ENCODE results near the gene ASB18. TPM values are rescaled to one million over a fixed set of nuclear protein-coding genes. Genes with fewer than 3 reads are reported as not detected.

Gene ASB18
- total and polyA plus RNA-seq, 2 of the 4 experiments (the other 2 are of a cell fraction) = not detected

DNA sequence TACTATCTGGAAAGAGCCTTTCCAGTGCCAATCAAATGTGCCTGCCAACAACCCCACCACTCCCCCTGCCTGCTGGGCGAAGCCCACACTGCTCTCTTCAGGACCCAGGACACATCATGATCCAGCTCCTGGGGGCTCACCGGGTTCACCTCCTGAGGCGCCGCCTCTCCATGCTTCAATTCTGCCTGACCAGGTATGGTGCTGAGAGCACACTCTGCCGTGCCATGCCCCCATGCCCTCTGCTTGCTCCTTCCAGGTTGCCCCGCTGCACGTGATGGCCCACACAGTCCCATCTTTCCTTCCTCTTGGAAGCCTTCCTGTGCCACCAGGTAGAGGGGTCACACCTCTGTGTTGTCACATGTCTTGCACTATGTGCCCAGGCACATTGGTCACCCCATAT lies 47.5 kb downstream of the ASB18 start:
- ChIA-PET POLR2A (ENCODE audit: unreplicated experiment) (no interaction called here), CTCF (no interaction called here)
- H2BK120ac ChIP-seq (ENCODE audit: low read depth, low read length) = no peak overlapping the region
- H2AFZ ChIP-seq (replicated peaks; ENCODE audit: low read length, poor library complexity) = no peak overlapping the region
- intact Hi-C loops (cut with micrococcal nuclease) (no loop called here), in situ Hi-C loops (cut with MboI; ENCODE audit: low sequenced_read_pairs) (no loop called here), dilution Hi-C loops (cut with HindIII; ENCODE audit: low sequenced_read_pairs, unreplicated experiment) (no loop called here)
- H2AK9ac ChIP-seq (replicated peaks; ENCODE audit: low read depth, low read length, poor library complexity) = no peak overlapping the region
- H2AK5ac ChIP-seq (ENCODE audit: low read depth, low read length) = no peak overlapping the region
- peaks cover 19% of the 10 kb centered on the region for H3K27me3 ChIP-seq (ENCODE audit: control insufficient read depth, insufficient read depth, low read length)
- H3K4ac ChIP-seq (ENCODE audit: low read depth, low read length) = no peak overlapping the region
- no peak overlapping the region for H3K27ac ChIP-seq (ENCODE audit: insufficient read depth, low read length)
- H3K23ac ChIP-seq (ENCODE audit: low read depth, low read length) = no peak overlapping the region
- no peak overlapping the region for H3K9ac ChIP-seq (ENCODE audit: low read depth, low read length)
- no TSS peak for BruUV-seq (replicated peaks)
- H4K5ac ChIP-seq (ENCODE audit: low read depth, low read length) = no peak overlapping the region
- no peak for TF ChIP-seq MAFK (IDR thresholded peaks at IDR 0.05; ENCODE audit: low read depth, low read length)
- no peak for TF ChIP-seq NFE2L2 (IDR thresholded peaks at IDR 0.05; ENCODE audit: low read depth, low read length)
- TF ChIP-seq, protein P1, sequence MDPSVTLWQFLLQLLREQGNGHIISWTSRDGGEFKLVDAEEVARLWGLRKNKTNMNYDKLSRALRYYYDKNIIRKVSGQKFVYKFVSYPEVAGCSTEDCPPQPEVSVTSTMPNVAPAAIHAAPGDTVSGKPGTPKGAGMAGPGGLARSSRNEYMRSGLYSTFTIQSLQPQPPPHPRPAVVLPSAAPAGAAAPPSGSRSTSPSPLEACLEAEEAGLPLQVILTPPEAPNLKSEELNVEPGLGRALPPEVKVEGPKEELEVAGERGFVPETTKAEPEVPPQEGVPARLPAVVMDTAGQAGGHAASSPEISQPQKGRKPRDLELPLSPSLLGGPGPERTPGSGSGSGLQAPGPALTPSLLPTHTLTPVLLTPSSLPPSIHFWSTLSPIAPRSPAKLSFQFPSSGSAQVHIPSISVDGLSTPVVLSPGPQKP (IDR thresholded peaks at IDR 0.05; ENCODE audit: borderline replicate concordance, low read depth, low read length) = no peak
- TF ChIP-seq RAD21 (IDR thresholded peaks at IDR 0.05; ENCODE audit: low read length) = no peak
- no peak for TF ChIP-seq BHLHE40 (IDR thresholded peaks at IDR 0.05; ENCODE audit: low read depth, low read length)
- TF ChIP-seq RCOR1 (IDR thresholded peaks at IDR 0.05; ENCODE audit: insufficient replicate concordance, low read length) = no peak
- TF ChIP-seq RFX5 (IDR thresholded peaks at IDR 0.05; ENCODE audit: low read depth, low read length) = no peak
- no peak for TF ChIP-seq FOS (IDR thresholded peaks at IDR 0.05; ENCODE audit: low read depth, low read length)
- TF ChIP-seq POLR2A (IDR thresholded peaks at IDR 0.05; ENCODE audit: low read depth, low read length) = no peak
- no peak for TF ChIP-seq SMC3 (IDR thresholded peaks at IDR 0.05; ENCODE audit: low read depth, low read length)
- TF ChIP-seq USF2 (IDR thresholded peaks at IDR 0.05; ENCODE audit: low read depth, low read length) = no peak
- TF ChIP-seq CEBPB (IDR thresholded peaks at IDR 0.05; ENCODE audit: low read depth, low read length) = no peak
- no peak overlapping the region for H2BK15ac ChIP-seq (ENCODE audit: low read depth, low read length)
- H2BK20ac ChIP-seq (ENCODE audit: low read depth, low read length) = no peak overlapping the region
- ATAC-seq (ENCODE audit: low read depth) = no peak
- no peak overlapping the region for H3K14ac ChIP-seq (replicated peaks; ENCODE audit: low read depth, low read length)
- no peak overlapping the region for H4K8ac ChIP-seq (ENCODE audit: low read depth in 2 of 2, low read length in 2 of 2)
- no peak overlapping the region for H3K4me3 ChIP-seq (ENCODE audit: insufficient read depth, low read depth, low read length)
- H3K36me3 ChIP-seq (ENCODE audit: control insufficient read depth, insufficient read depth, low read length) = no peaks in the 10 kb centered on the region
- DNase-seq = no peak
- H3K79me1 ChIP-seq (ENCODE audit: low read depth in 1 of 2, low read length in 2 of 2) = no peaks in the 10 kb centered on the region
- H3K4me1 ChIP-seq (ENCODE audit: control insufficient read depth, insufficient read depth, low read length) = no peaks in the 10 kb centered on the region
- H2BK5ac ChIP-seq (ENCODE audit: low read depth, low read length, poor library complexity, severe bottlenecking) = no peak overlapping the region
- H3K18ac ChIP-seq (ENCODE audit: low read depth, low read length) = no peak overlapping the region
- H3K9me1 ChIP-seq (ENCODE audit: insufficient read depth, low read length) = no peaks in the 10 kb centered on the region
- no peaks in the 10 kb centered on the region for H4K20me1 ChIP-seq (ENCODE audit: insufficient read depth, low read length)
- no peak overlapping the region for H3K56ac ChIP-seq (ENCODE audit: extremely low read depth, insufficient read depth, low read length)
- H3K9me3 ChIP-seq (ENCODE audit: control insufficient read depth, insufficient read depth, low read length) = no peaks in the 10 kb centered on the region; the same call in 1 of the 2 replicates
- H4K91ac ChIP-seq (ENCODE audit: insufficient read depth, low read depth, low read length) = no peak overlapping the region
- no peak overlapping the region for H3K4me2 ChIP-seq (ENCODE audit: low read depth, low read length)
- 77% methylated on average over 4 of the region's 7 CpGs; no CpG with 5 or more reads in 1 of the 2 experiments for WGBS, 2 experiments (ENCODE audit: extremely low coverage in 2 of 2, insufficient read length in 1 of 2)
